Measurements from ENCODE around the gene HES2.
"Not testable (repeated sequence)": the region's sequence is repeated elsewhere in the genome, so short reads cannot be mapped to it uniquely, and the experiment has no call there.

GRCh38 chr1:6428453-6428852 is 8.7 kb upstream of the HES2 start:
- not testable (repeated sequence) for TF ChIP-seq CTCF (IDR thresholded peaks at IDR 0.05; ENCODE audit: low read depth, low read length, missing input control); REST (IDR thresholded peaks at IDR 0.05); ATF3 (IDR thresholded peaks at IDR 0.05); TAF1 (conservative IDR thresholded peaks at IDR 0.05)

Measured in liver (tissue), 3 donors.